HEK293T (cell line): ENCODE results near the gene SYT13.

Experiments
- ARNT ChIP-seq: fragments of 450-650 bp; IDR thresholded peaks from 2 replicates; pipeline ENCODE4 v1.6.1; 2017; ENCODE audit warnings: mild to moderate bottlenecking
- BHLHE40 ChIP-seq: fragments of 450-650 bp; IDR thresholded peaks from 2 replicates; pipeline ENCODE4 v1.6.1; 2016; ENCODE audit warnings: mild to moderate bottlenecking, moderate library complexity, borderline replicate concordance
- CTBP1 ChIP-seq: fragments of 450-650 bp; IDR thresholded peaks from 2 replicates; pipeline ENCODE4 v1.6.1; 2016; ENCODE audit warnings: borderline replicate concordance
- ELF4 ChIP-seq: fragments of 450-650 bp; IDR thresholded peaks from 2 replicates; pipeline ENCODE4 v1.6.1; 2017; ENCODE audit warnings: antibody characterized with exemption
- FOXA1 ChIP-seq: fragments of 450-650 bp; IDR thresholded peaks from 2 replicates; pipeline ENCODE4 v1.6.1; 2016; ENCODE audit warnings: mild to moderate bottlenecking
- FOXK2 ChIP-seq: fragments of 450-650 bp; IDR thresholded peaks from 2 replicates; pipeline ENCODE4 v1.6.1; 2016; ENCODE audit warnings: mild to moderate bottlenecking
- FOXM1 ChIP-seq: fragments of 450-650 bp; IDR thresholded peaks from 2 replicates; pipeline ENCODE4 v1.6.1; 2017; ENCODE audit warnings: mild to moderate bottlenecking, borderline replicate concordance
- HDGF ChIP-seq: fragments of 450-650 bp; IDR thresholded peaks from 2 replicates; pipeline ENCODE4 v1.6.1; 2017; ENCODE audit warnings: antibody characterized with exemption, borderline replicate concordance
- L3MBTL2 ChIP-seq: fragments of 450-650 bp; conservative IDR thresholded peaks from 2 replicates; pipeline ENCODE4 v1.6.1; 2016; ENCODE audit warnings: mild to moderate bottlenecking
- NFRKB ChIP-seq: fragments of 450-650 bp; IDR thresholded peaks from 2 replicates; pipeline ENCODE4 v1.6.1; 2016; ENCODE audit warnings: mild to moderate bottlenecking, moderate library complexity
- SP1 ChIP-seq: fragments of 450-650 bp; IDR thresholded peaks from 2 replicates; pipeline ENCODE4 v1.6.1; 2017
- SUZ12 ChIP-seq: fragments of 450-650 bp; IDR thresholded peaks from 2 replicates; pipeline ENCODE4 v1.6.1; 2016; ENCODE audit warnings: mild to moderate bottlenecking
- TARDBP ChIP-seq: fragments of 450-650 bp; IDR thresholded peaks from 2 replicates; pipeline ENCODE4 v1.6.1; 2016
- ZNF384 ChIP-seq: fragments of 450-650 bp; IDR thresholded peaks from 2 replicates; pipeline ENCODE4 v1.6.1; 2016

GRCh38 chr11:45264839-45265515, 21.2 kb downstream of the SYT13 start:
- TF ChIP-seq HDGF: no peak
- no peak for TF ChIP-seq BHLHE40
- no peak for TF ChIP-seq FOXK2
- TF ChIP-seq ELF4: no peak
- TF ChIP-seq SP1: no peak
- no peak for TF ChIP-seq L3MBTL2
- no peak for TF ChIP-seq ZNF384
- TF ChIP-seq NFRKB: no peak
- no peak for TF ChIP-seq FOXM1
- no peak for TF ChIP-seq SUZ12
- no peak for TF ChIP-seq TARDBP
- TF ChIP-seq CTBP1: no peak
- TF ChIP-seq ARNT: no peak
- no peak for TF ChIP-seq FOXA1
